ENCODE results near the gene THAP5.

DNA sequence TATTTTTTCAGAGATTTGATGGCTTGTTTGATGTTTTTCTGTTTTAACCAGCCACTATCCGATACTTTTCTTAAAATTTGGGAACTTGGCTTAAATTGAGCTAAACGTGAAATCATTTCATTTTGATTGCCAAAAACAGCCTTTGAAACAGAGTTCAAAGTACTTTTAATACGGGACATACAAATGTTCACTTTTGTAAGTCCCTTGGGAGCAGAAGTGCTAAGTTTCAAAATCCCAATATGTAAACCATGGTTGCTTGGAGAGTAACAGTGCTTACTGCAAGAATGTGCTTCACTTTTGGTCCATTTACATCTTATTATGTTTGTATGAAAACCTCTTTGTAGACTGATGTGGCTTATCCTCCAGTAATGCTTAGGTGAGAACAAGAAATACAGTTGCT, 54.5 kb downstream of the THAP5 start:
- TF ChIP-seq, protein P1, sequence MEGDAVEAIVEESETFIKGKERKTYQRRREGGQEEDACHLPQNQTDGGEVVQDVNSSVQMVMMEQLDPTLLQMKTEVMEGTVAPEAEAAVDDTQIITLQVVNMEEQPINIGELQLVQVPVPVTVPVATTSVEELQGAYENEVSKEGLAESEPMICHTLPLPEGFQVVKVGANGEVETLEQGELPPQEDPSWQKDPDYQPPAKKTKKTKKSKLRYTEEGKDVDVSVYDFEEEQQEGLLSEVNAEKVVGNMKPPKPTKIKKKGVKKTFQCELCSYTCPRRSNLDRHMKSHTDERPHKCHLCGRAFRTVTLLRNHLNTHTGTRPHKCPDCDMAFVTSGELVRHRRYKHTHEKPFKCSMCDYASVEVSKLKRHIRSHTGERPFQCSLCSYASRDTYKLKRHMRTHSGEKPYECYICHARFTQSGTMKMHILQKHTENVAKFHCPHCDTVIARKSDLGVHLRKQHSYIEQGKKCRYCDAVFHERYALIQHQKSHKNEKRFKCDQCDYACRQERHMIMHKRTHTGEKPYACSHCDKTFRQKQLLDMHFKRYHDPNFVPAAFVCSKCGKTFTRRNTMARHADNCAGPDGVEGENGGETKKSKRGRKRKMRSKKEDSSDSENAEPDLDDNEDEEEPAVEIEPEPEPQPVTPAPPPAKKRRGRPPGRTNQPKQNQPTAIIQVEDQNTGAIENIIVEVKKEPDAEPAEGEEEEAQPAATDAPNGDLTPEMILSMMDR (IDR thresholded peaks at IDR 0.05), result no peak
- TF ChIP-seq, protein P2, sequence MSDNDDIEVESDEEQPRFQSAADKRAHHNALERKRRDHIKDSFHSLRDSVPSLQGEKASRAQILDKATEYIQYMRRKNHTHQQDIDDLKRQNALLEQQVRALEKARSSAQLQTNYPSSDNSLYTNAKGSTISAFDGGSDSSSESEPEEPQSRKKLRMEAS (CRISPR knock-in tag; IDR thresholded peaks at IDR 0.05), result no peak
- TF ChIP-seq, protein P3, sequence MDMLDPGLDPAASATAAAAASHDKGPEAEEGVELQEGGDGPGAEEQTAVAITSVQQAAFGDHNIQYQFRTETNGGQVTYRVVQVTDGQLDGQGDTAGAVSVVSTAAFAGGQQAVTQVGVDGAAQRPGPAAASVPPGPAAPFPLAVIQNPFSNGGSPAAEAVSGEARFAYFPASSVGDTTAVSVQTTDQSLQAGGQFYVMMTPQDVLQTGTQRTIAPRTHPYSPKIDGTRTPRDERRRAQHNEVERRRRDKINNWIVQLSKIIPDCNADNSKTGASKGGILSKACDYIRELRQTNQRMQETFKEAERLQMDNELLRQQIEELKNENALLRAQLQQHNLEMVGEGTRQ (CRISPR knock-in tag; IDR thresholded peaks at IDR 0.05), result no peak
- TF ChIP-seq TEAD4 (CRISPR knock-in tag; IDR thresholded peaks at IDR 0.05), result no peak
